K562 (cell line): ENCODE data around the gene STK32C. TPM values are rescaled to one million over a fixed set of nuclear protein-coding genes. Genes with fewer than 3 reads are reported as not detected.

Source experiments
- ATAC-seq: fragments of 200-7000 bp; cut with Tn5 transposase; 3 replicates; pipeline ENCODE4 v1.9.1; 2020; ENCODE audit warnings: moderate library complexity
- BruUV-seq: library from RNA; stranded (reverse); fragments of 400-500 nt; replicated peaks from 2 replicates; lab custom pipeline; 2021; lab: Mats Ljungman, UMichigan
- CTCF ChIA-PET: fragments of 300-600 bp; formaldehyde crosslinking; extraction: SDS; loops from one replicate; lab custom pipeline; 2021; ENCODE audit warnings: low intra/inter-chr PET ratio; lab: Yijun Ruan, JAX
- POLR2A ChIA-PET: fragments of 300-600, 350-650 bp; sonication (Branson Sonifier 250); formaldehyde crosslinking; extraction: SDS; loops from one replicate; lab custom pipeline; 2021; ENCODE audit warnings: antibody characterized with exemption, inconsistent platforms; lab: Yijun Ruan, JAX
- DNase-seq, 4 experiments: peaks; one replicate each; pipeline versions ENCODE4 v3.0.0 to v3.0.0-alpha.2; 2011 to 2018; ENCODE audit warnings: low spot score in 3 of 4, mixed read lengths in 3 of 4; ENCODE audit errors: extremely low read depth in 1 of 4
- FAIRE-seq: peaks from 2 replicates; lab custom pipeline; 2011; peaks lifted over from hg19 to GRCh38; lab: Jason Lieb, UNC
- H2AFZ ChIP-seq: 2 replicates; pipeline ENCODE4 v1.6.0; 2011; ENCODE audit warnings: low read depth, low read length, control low read depth, inconsistent platforms
- H3K27ac ChIP-seq: fragments of 200-600 bp; 3 replicates; pipeline ENCODE4 v1.8.0; 2011; ENCODE audit warnings: low read depth, mild to moderate bottlenecking, control low read depth, inconsistent platforms, low read length, moderate library complexity, mixed read lengths; ENCODE audit errors: extremely low read depth
- H3K27me3 ChIP-seq, 2 experiments: fragments of 300-600 bp in 1 of 2; 2 replicates in 1 of 2; 3 replicates in 1 of 2; pipeline versions ENCODE4 v1.6.0 to v1.8.0; 2011; ENCODE audit warnings: inconsistent platforms in 2 of 2, low read length in 2 of 2, mild to moderate bottlenecking in 1 of 2, mixed read lengths in 1 of 2, moderate library complexity in 1 of 2; ENCODE audit not compliant: control insufficient read depth in 2 of 2, insufficient read depth in 2 of 2
- H3K36me3 ChIP-seq: fragments of 300-600 bp; 3 replicates; pipeline ENCODE4 v1.8.0; 2011; ENCODE audit warnings: mild to moderate bottlenecking, low read length, inconsistent platforms; ENCODE audit not compliant: control insufficient read depth, insufficient read depth
- H3K4me1 ChIP-seq, 2 experiments: fragments of 200-600 bp in 1 of 2; replicated peaks in 1 of 2; 2 replicates in 1 of 2; 3 replicates in 1 of 2; pipeline versions ENCODE4 v1.5.1 to v1.8.0; 2011; ENCODE audit warnings: inconsistent platforms in 2 of 2, low read length in 2 of 2, mild to moderate bottlenecking in 1 of 2, mixed read lengths in 1 of 2, moderate library complexity in 1 of 2; ENCODE audit not compliant: control insufficient read depth in 2 of 2, insufficient read depth in 2 of 2
- H3K4me2 ChIP-seq: 2 replicates; pipeline ENCODE4 v1.6.1; 2011; ENCODE audit warnings: low read length, control low read depth, inconsistent platforms, mixed read lengths; ENCODE audit not compliant: insufficient read depth
- H3K4me3 ChIP-seq: fragments of 200-600 bp; sonication (generic), shearing (Covaris generic); 2 replicates; pipeline ENCODE4 v1.5.1; 2016; ENCODE audit warnings: control low read depth, inconsistent platforms
- H3K79me2 ChIP-seq: fragments of 200-600 bp; 3 replicates; pipeline ENCODE4 v1.8.0; 2011; ENCODE audit warnings: low read length, inconsistent platforms; ENCODE audit not compliant: control insufficient read depth, insufficient read depth
- H3K9ac ChIP-seq, 2 experiments: 2 replicates each; pipeline versions ENCODE4 v1.6.0 to v1.6.1; 2011; ENCODE audit warnings: low read depth in 2 of 2, low read length in 2 of 2, control low read depth in 1 of 2, inconsistent platforms in 1 of 2, mild to moderate bottlenecking in 1 of 2, mixed read lengths in 1 of 2; ENCODE audit not compliant: insufficient read depth in 1 of 2
- H3K9me1 ChIP-seq: one replicate; pipeline ENCODE4 v1.6.0; 2011; ENCODE audit warnings: inconsistent platforms, mild to moderate bottlenecking, low read length, moderate library complexity; ENCODE audit not compliant: control insufficient read depth, insufficient read depth
- H3K9me3 ChIP-seq: replicated peaks from 2 replicates; pipeline ENCODE4 v1.5.1; 2011; ENCODE audit warnings: low read depth, low read length, inconsistent platforms; ENCODE audit not compliant: control insufficient read depth, insufficient read depth
- H4K20me1 ChIP-seq: replicated peaks from 2 replicates; pipeline ENCODE4 v1.6.1; 2011; ENCODE audit warnings: low read length, inconsistent platforms, mixed read lengths; ENCODE audit not compliant: control insufficient read depth, insufficient read depth
- CHAMP1 ChIP-seq: fragments of 450-650 bp; IDR thresholded peaks from 2 replicates; pipeline ENCODE4 v1.6.1; 2016; ENCODE audit warnings: mild to moderate bottlenecking
- CREB1 ChIP-seq, 2 experiments: sonication (generic) in 1 of 2; formaldehyde crosslinking in 1 of 2; IDR thresholded peaks; 2 replicates each; pipeline versions ENCODE4 v1.6.1 to v1.8.0; 2012 to 2022; ENCODE audit warnings: inconsistent platforms in 1 of 2, mild to moderate bottlenecking in 1 of 2, missing genetic modification reagents in 1 of 2, moderate library complexity in 1 of 2
- CREM ChIP-seq: IDR thresholded peaks from 2 replicates; pipeline ENCODE4 v1.6.1; 2014; ENCODE audit warnings: antibody characterized with exemption, low read depth
- CTCF ChIP-seq, 3 experiments: IDR thresholded peaks in 2 of 3; conservative IDR thresholded peaks in 1 of 3; 2 replicates each; pipeline ENCODE4 v1.5.1; 2011 to 2012; ENCODE audit warnings: low read length in 3 of 3, mild to moderate bottlenecking in 3 of 3, control low read depth in 2 of 3, improper control_type of control experiment in 1 of 3, inconsistent platforms in 1 of 3, low read depth in 1 of 3, mixed read lengths in 1 of 3, moderate library complexity in 1 of 3; ENCODE audit not compliant: insufficient read depth in 2 of 3
- PBX2 ChIP-seq, 2 experiments: IDR thresholded peaks in 1 of 2; conservative IDR thresholded peaks in 1 of 2; 2 replicates each; pipeline ENCODE4 v1.6.1; 2016; ENCODE audit warnings: low read depth in 2 of 2, mild to moderate bottlenecking in 1 of 2, missing compliant biosample characterization in 1 of 2, missing genetic modification characterization in 1 of 2, moderate library complexity in 1 of 2
- SREBF1 ChIP-seq: fragments of 150-350 bp; IDR thresholded peaks from 2 replicates; pipeline ENCODE4 v1.6.1; 2014; ENCODE audit warnings: antibody characterized with exemption, low read depth, low read length, borderline replicate concordance
- WGBS: fragments of 100-300 bp; shearing (Covaris generic); methylation state at CpG from one replicate; pipeline ENCODE4 v1.1.6; 2016; ENCODE audit warnings: low coverage, mixed read lengths; ENCODE audit not compliant: insufficient coverage; ENCODE audit errors: missing lambda C conversion rate; 5-methylcytosine and 5-hydroxymethylcytosine counted together
- in situ Hi-C: fragments of 300-500 bp; cut with MboI; formaldehyde crosslinking; loops from 4 replicates; pipeline ENCODE4 v1.15.0; 2018; ENCODE audit warnings: inconsistent platforms, mixed read lengths
- intact Hi-C: fragments of 100-400 bp; cut with micrococcal nuclease; formaldehyde crosslinking; loops from 2 replicates; pipeline ENCODE4 v1.14.2; 2022
- polyA plus RNA-seq, 8 experiments: library from polyadenylated mRNA; depleted of rRNA in 4 of 8; stranded (reverse) in 5 of 8; unstranded in 3 of 8; fragments of >200 nt; fragmentation: Nextera tagmentation in 2 of 8; fragmentation: Illumina TruSeq in 1 of 8; extraction: Ambion mirVana in 2 of 8; extraction: Trizol in 1 of 8; gene quantifications; 2 replicates each; pipeline versions ENCODE4 v1.2.1 to v1.2.3, GENCODE V29; 2011 to 2014; ENCODE audit warnings: inconsistent platforms in 1 of 8, missing spikeins in 1 of 8
- total RNA-seq, 7 experiments: library from RNA; depleted of rRNA in 6 of 7; stranded (reverse); fragments of >200 nt in 6 of 7; fragmentation: Illumina TruSeq in 2 of 7; extraction: Trizol in 2 of 7; gene quantifications; 2 replicates each; pipeline versions ENCODE4 v1.2.1 to v1.2.3, GENCODE V29; 2011 to 2021; ENCODE audit warnings: low replicate concordance in 1 of 7

The STK32C gene
- total and polyA plus RNA-seq, 9 of the 15 experiments (the other 6 are each of a cell fraction or from before 2014, with no cell fraction given), result 1.5 to 20.9 (median 6.5) TPM

GRCh38 chr10:132205650-132206376 lies 101.9 kb downstream of the STK32C start (continued):
- TF ChIP-seq PBX2 (CRISPR knock-in tag; IDR thresholded peaks at IDR 0.05; ENCODE audit: low read depth), result no peak
- no peak for TF ChIP-seq PBX2 (tag; conservative IDR thresholded peaks at IDR 0.05; ENCODE audit: low read depth)
- no peak for TF ChIP-seq SREBF1

- intact Hi-C loops (no loop called here), in situ Hi-C loops (no loop called here)
- WGBS, result under 1% methylated on average over 22 of the region's 28 CpGs
Observed at GRCh38 chr10:132204781-132205473, 102.8 kb downstream of the STK32C start.

More at GRCh38 chr10:132204781-132205473, 102.8 kb downstream of the STK32C start:
- no peaks in the 10 kb centered on the region for H3K9me3 ChIP-seq
- no peaks in the 10 kb centered on the region for H4K20me1 ChIP-seq
- ChIA-PET CTCF (no interaction called here), POLR2A (interaction anchor here (0.6 kb wide), 1 partner anchor 206 kb away, joined by 3 read pairs; no protein-coding TSS in a partner anchor)
- no peaks in the 10 kb centered on the region for H3K79me2 ChIP-seq
- no peak overlapping the region for H3K4me3 ChIP-seq
- BruUV-seq, result no TSS peak
- H3K4me2 ChIP-seq, result no peak overlapping the region
- H3K27ac ChIP-seq, result no peak overlapping the region
- H3K4me1 ChIP-seq, result peaks cover 0 to 8% of the 10 kb centered on the region in 2 experiments; a peak in 1 of 5 replicates
- no peak overlapping the region for H2AFZ ChIP-seq
- no peak overlapping the region for H3K9ac ChIP-seq
- peak; percentile 79 for ATAC-seq
- peak; percentile 24 to 34 (median 28) for DNase-seq
- no peaks in the 10 kb centered on the region for H3K36me3 ChIP-seq
- no peaks in the 10 kb centered on the region for H3K9me1 ChIP-seq
- FAIRE-seq, result no peak
- peaks cover 0 to 62% of the 10 kb centered on the region in 2 experiments; a peak in 2 of 5 replicates for H3K27me3 ChIP-seq
- TF ChIP-seq CREM (peak; percentile 45; the same call in 1 of the 2 replicates), CTCF (IDR thresholded peaks at IDR 0.05 in 2 of 3, conservative IDR thresholded peaks at IDR 0.05 in 1 of 3; ENCODE audit: insufficient read depth in 2 of 3, low read depth in 1 of 3, low read length in 3 of 3) (peak in 2 of 3 experiments; percentile 17 to 28; a peak in 3 of 6 replicates), CREB1 (IDR thresholded peaks at IDR 0.05) (0 out of 2 replicates have a peak, but pooled peaks have one; percentile 16), CREB1 (CRISPR knock-in tag; IDR thresholded peaks at IDR 0.05) (no peak), CHAMP1 (no peak)
